ENCODE data around the gene SLC10A6. TPM values are rescaled to one million over a fixed set of nuclear protein-coding genes. Genes with fewer than 3 reads are reported as not detected.

Gene SLC10A6
- total and polyA plus RNA-seq, 10 of the 15 experiments (the other 5 are each of a cell fraction or from before 2014, with no cell fraction given): 0.05 TPM; not detected in 9

DNA sequence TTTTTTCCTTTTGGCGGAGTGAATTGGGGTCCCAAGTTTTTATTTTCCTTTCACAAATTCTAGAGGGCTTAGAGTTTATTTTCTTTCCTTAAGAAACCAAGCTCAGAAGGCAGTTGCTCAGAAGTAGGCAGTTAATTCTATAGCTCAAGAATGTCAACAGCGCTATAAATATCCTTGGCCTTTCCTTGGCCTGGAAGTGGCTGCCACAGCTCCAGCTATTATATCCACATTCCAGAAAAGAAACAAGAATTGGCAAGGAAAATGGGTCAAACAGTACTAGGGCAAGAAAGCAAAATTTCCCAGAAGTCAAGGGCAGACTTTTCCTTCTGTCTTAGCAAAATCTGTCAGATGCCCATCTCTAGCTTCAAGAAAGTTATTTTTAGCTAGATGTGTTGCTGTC lies 31.0 kb downstream of the SLC10A6 start:
- peaks cover 1% of the 10 kb centered on the region; the same call in 1 of the 3 replicates for H3K9me3 ChIP-seq (replicated peaks; ENCODE audit: control insufficient read depth, insufficient read depth, low read length)
- RAD21 ChIA-PET (ENCODE audit: unreplicated experiment): interaction anchor here (0.9 to 3.1 kb wide), 7 partner anchors 77 to 321 kb away, joined by 3 to 13 read pairs (median 5); partner anchors contain the start of gene PTPN13
- POLR2A ChIA-PET: no interaction called here

More for the DNA sequence above, 31.0 kb downstream of the SLC10A6 start:
- no TSS peak for BruUV-seq (replicated peaks)
- in situ Hi-C loops (cut with MboI) (no loop called here), intact Hi-C loops (cut with micrococcal nuclease; ENCODE audit: unreplicated experiment) (loop anchor here (10.0 kb wide), 1 partner anchor 323 kb away; no protein-coding TSS in a partner anchor)
- ATAC-seq (no peak), DNase-seq (ENCODE audit: low read depth, low spot score) (no peak), FAIRE-seq (no peak)
- no peaks in the 10 kb centered on the region for H3K4me1 ChIP-seq (ENCODE audit: control insufficient read depth, insufficient read depth, low read length)
- no peaks in the 10 kb centered on the region; a peak in 1 of 4 replicates for H3K36me3 ChIP-seq (ENCODE audit: control insufficient read depth in 2 of 2, insufficient read depth in 2 of 2, low read length in 1 of 2)
- ChIA-PET CTCF (interaction anchor here (0.9 to 7.8 kb wide), 5 partner anchors 10 to 320 kb away, joined by 3 to 71 read pairs (median 3); partner anchors contain the start of gene PTPN13), SMC1A (ENCODE audit: uncharacterized antibody, unreplicated experiment) (interaction anchor here (0.8 to 8.1 kb wide), 10 partner anchors 11 to 321 kb away, joined by 3 to 59 read pairs (median 4); no protein-coding TSS in a partner anchor)
- no peaks in the 10 kb centered on the region for H3K79me2 ChIP-seq (ENCODE audit: control insufficient read depth, insufficient read depth, low read length)
- no peak for TF ChIP-seq STAT1 (conservative IDR thresholded peaks at IDR 0.05)
- TF ChIP-seq, protein P1, sequence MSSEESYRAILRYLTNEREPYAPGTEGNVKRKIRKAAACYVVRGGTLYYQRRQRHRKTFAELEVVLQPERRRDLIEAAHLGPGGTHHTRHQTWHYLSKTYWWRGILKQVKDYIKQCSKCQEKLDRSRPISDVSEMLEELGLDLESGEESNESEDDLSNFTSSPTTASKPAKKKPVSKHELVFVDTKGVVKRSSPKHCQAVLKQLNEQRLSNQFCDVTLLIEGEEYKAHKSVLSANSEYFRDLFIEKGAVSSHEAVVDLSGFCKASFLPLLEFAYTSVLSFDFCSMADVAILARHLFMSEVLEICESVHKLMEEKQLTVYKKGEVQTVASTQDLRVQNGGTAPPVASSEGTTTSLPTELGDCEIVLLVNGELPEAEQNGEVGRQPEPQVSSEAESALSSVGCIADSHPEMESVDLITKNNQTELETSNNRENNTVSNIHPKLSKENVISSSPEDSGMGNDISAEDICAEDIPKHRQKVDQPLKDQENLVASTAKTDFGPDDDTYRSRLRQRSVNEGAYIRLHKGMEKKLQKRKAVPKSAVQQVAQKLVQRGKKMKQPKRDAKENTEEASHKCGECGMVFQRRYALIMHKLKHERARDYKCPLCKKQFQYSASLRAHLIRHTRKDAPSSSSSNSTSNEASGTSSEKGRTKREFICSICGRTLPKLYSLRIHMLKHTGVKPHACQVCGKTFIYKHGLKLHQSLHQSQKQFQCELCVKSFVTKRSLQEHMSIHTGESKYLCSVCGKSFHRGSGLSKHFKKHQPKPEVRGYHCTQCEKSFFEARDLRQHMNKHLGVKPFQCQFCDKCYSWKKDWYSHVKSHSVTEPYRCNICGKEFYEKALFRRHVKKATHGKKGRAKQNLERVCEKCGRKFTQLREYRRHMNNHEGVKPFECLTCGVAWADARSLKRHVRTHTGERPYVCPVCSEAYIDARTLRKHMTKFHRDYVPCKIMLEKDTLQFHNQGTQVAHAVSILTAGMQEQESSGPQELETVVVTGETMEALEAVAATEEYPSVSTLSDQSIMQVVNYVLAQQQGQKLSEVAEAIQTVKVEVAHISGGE (CRISPR knock-in tag; IDR thresholded peaks at IDR 0.05): no peak
- no peak for TF ChIP-seq TCF7 (IDR thresholded peaks at IDR 0.05; ENCODE audit: borderline replicate concordance)
- no peak for TF ChIP-seq NFYA (IDR thresholded peaks at IDR 0.05; ENCODE audit: borderline replicate concordance, low read depth, low read length)
- TF ChIP-seq NFIC (IDR thresholded peaks at IDR 0.05; ENCODE audit: low read depth, low read length): no peak
- no peak for TF ChIP-seq ZZZ3 (IDR thresholded peaks at IDR 0.05; ENCODE audit: control insufficient read depth, insufficient read length, low read depth)
- TF ChIP-seq, protein P2, sequence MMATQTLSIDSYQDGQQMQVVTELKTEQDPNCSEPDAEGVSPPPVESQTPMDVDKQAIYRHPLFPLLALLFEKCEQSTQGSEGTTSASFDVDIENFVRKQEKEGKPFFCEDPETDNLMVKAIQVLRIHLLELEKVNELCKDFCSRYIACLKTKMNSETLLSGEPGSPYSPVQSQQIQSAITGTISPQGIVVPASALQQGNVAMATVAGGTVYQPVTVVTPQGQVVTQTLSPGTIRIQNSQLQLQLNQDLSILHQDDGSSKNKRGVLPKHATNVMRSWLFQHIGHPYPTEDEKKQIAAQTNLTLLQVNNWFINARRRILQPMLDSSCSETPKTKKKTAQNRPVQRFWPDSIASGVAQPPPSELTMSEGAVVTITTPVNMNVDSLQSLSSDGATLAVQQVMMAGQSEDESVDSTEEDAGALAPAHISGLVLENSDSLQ (IDR thresholded peaks at IDR 0.05): no peak
- TF ChIP-seq, protein P3, sequence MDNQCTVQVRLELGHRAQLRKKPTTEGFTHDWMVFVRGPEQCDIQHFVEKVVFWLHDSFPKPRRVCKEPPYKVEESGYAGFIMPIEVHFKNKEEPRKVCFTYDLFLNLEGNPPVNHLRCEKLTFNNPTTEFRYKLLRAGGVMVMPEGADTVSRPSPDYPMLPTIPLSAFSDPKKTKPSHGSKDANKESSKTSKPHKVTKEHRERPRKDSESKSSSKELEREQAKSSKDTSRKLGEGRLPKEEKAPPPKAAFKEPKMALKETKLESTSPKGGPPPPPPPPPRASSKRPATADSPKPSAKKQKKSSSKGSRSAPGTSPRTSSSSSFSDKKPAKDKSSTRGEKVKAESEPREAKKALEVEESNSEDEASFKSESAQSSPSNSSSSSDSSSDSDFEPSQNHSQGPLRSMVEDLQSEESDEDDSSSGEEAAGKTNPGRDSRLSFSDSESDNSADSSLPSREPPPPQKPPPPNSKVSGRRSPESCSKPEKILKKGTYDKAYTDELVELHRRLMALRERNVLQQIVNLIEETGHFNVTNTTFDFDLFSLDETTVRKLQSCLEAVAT (IDR thresholded peaks at IDR 0.05): no peak
- no peak overlapping the region for H3K4me3 ChIP-seq
- H3K27me3 ChIP-seq (replicated peaks in 1 of 2; ENCODE audit: control insufficient read depth in 2 of 2, insufficient read depth in 2 of 2, low read length in 1 of 2): no peaks in the 10 kb centered on the region
- H3K9ac ChIP-seq (ENCODE audit: control insufficient read depth, insufficient read depth, low read length): no peak overlapping the region
- WGBS (ENCODE audit: insufficient coverage, insufficient replicate concordance, low lambda C conversion rate, missing lambda C conversion rate): 66% methylated on average over 2 of the region's 2 CpGs
- no peak overlapping the region for H3K27ac ChIP-seq (ENCODE audit: control insufficient read depth, insufficient read depth)
- no peaks in the 10 kb centered on the region for H4K20me1 ChIP-seq (ENCODE audit: control insufficient read depth, insufficient read depth)
- no peak overlapping the region for H3K4me2 ChIP-seq (ENCODE audit: control insufficient read depth, insufficient read depth)
- no peak overlapping the region for H2AFZ ChIP-seq (ENCODE audit: control insufficient read depth, low read depth, low read length)
